Stimulated activated CD4-positive, alpha-beta T cell treated with anti-CD3 and anti-CD28 coated beads, Interleukin-2, amount 100 ng/mL, for 24 hours (primary cell): ENCODE measurements around the gene CD82.
A peak's percentile ranks its signal among the peaks of the same experiment; 100 is the strongest.
"Not testable (repeated sequence)": the region's sequence is repeated elsewhere in the genome, so short reads cannot be mapped to it uniquely, and the experiment has no call there.

Source experiments
- DNase-seq, 2 donors: peaks; one replicate each; pipeline ENCODE4 v3.0.0-alpha.2; 2020

Gene CD82

GRCh38 chr11:44535191-44535980 lies 30.1 kb upstream of the CD82 start:
- DNase-seq: no peak

- no peak for DNase-seq
Observed at GRCh38 chr11:44536788-44537516, 28.5 kb upstream of the CD82 start.

- no peak for DNase-seq
Observed at GRCh38 chr11:44537679-44538078, 27.8 kb upstream of the CD82 start.

- DNase-seq: peak; percentile 78 to 81
Observed at GRCh38 chr11:44538375-44539054, 26.9 kb upstream of the CD82 start.

GRCh38 chr11:44539971-44540370 lies 25.5 kb upstream of the CD82 start:
- DNase-seq: no peak

GRCh38 chr11:44540667-44541066 lies 24.8 kb upstream of the CD82 start:
- DNase-seq: no peak

GRCh38 chr11:44542372-44542771 lies 23.1 kb upstream of the CD82 start:
- no peak for DNase-seq

- not testable (repeated sequence) for DNase-seq
Observed at GRCh38 chr11:44546984-44547383, 18.5 kb upstream of the CD82 start.

GRCh38 chr11:44547534-44547933 lies 17.9 kb upstream of the CD82 start:
- DNase-seq: not testable (repeated sequence)

- no peak for DNase-seq
Observed at GRCh38 chr11:44548032-44548695, 17.3 kb upstream of the CD82 start.

GRCh38 chr11:44548961-44549749 lies 16.3 kb upstream of the CD82 start:
- DNase-seq: not testable (repeated sequence)

GRCh38 chr11:44550123-44550522 lies 15.3 kb upstream of the CD82 start:
- DNase-seq: no peak

GRCh38 chr11:44551456-44552139 lies 13.9 kb upstream of the CD82 start:
- DNase-seq: no peak

GRCh38 chr11:44555031-44555800 lies 10.2 kb upstream of the CD82 start:
- DNase-seq: no peak

- DNase-seq: peak; percentile 75
Observed at GRCh38 chr11:44556735-44557409, 8.6 kb upstream of the CD82 start.

- no peak for DNase-seq
Observed at GRCh38 chr11:44557464-44557863, 8.0 kb upstream of the CD82 start.

GRCh38 chr11:44559207-44559939 lies 6.1 kb upstream of the CD82 start:
- no peak for DNase-seq

GRCh38 chr11:44559940-44560300 lies 5.5 kb upstream of the CD82 start:
- not testable (repeated sequence) for DNase-seq

- DNase-seq: no peak
Observed at GRCh38 chr11:44561275-44561805, 4.1 kb upstream of the CD82 start.
